AG10803 (cell line): Measurements from ENCODE around the gene NSG2.

ENCODE experiments used
- DNase-seq: peaks from one replicate; pipeline ENCODE4 v3.0.0; 2010; ENCODE audit warnings: low read depth
- H3K4me3 ChIP-seq: 2 replicates; pipeline ENCODE4 v1.5.1; 2011; ENCODE audit warnings: mild to moderate bottlenecking, low read length, control low read depth
- TF ChIP-seq, protein P1 (sequence below): conservative IDR thresholded peaks from 2 replicates; pipeline ENCODE4 v1.5.1; 2011; ENCODE audit warnings: mild to moderate bottlenecking, low read length, control low read depth, inconsistent platforms

The NSG2 gene

DNA sequence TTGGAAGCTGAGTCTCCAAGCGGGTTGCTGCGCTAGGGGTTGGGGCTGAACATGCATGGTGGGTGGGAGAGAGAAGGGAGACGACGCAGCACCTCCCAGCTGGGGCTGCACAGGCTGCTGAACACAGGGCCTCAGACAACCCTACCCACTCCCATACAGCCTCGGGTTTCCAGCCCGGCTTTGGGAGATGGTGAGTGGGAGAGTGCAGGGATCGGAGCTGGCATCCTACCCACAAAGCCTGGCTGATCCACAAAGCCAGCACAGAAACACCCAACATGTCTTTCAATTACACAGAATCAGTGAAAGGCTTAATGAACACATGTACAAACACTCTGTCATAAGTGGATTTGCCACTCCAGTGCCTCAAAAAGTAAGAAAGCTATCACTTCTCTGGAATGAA lies 64.8 kb downstream of the NSG2 start:
- TF ChIP-seq, protein P1, sequence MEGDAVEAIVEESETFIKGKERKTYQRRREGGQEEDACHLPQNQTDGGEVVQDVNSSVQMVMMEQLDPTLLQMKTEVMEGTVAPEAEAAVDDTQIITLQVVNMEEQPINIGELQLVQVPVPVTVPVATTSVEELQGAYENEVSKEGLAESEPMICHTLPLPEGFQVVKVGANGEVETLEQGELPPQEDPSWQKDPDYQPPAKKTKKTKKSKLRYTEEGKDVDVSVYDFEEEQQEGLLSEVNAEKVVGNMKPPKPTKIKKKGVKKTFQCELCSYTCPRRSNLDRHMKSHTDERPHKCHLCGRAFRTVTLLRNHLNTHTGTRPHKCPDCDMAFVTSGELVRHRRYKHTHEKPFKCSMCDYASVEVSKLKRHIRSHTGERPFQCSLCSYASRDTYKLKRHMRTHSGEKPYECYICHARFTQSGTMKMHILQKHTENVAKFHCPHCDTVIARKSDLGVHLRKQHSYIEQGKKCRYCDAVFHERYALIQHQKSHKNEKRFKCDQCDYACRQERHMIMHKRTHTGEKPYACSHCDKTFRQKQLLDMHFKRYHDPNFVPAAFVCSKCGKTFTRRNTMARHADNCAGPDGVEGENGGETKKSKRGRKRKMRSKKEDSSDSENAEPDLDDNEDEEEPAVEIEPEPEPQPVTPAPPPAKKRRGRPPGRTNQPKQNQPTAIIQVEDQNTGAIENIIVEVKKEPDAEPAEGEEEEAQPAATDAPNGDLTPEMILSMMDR = no peak
- DNase-seq = no peak
- no peak overlapping the region for H3K4me3 ChIP-seq

- TF ChIP-seq, protein P1 = no peak
- DNase-seq = no peak
These were observed 65.9 kb downstream of the NSG2 start for GRCh38 chr5:174111287-174111973.

GRCh38 chr5:174115226-174115625 lies 69.7 kb downstream of the NSG2 start:
- no peak for DNase-seq
- TF ChIP-seq, protein P1 = no peak
- no peak overlapping the region for H3K4me3 ChIP-seq

More at GRCh38 chr5:174111287-174111973, 65.9 kb downstream of the NSG2 start:
- H3K4me3 ChIP-seq = no peak overlapping the region

- no peak for DNase-seq
- TF ChIP-seq, protein P1 = no peak
- no peak overlapping the region for H3K4me3 ChIP-seq
These were observed 73.4 kb downstream of the NSG2 start for GRCh38 chr5:174118823-174119467.

DNA sequence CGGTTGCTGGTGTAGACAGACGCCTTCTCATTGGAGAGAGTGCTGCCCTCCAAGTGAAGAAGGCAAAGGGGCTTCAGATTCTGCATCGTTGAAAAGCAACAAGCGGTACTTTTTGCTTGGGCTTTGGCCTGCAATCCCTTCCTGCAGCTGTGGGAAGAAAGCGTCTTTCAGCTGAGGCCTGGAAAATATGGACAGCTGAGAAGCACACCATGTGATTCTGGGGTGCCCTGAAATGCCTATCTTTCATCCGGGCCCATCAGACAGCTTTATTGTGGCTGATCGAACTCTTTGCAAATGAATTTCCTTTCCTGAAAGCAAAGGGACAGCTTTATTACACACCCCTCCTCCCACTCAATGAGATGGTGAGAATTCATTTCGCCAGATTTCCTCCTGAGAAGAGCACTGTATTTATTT lies 74.0 kb downstream of the NSG2 start:
- no peak for DNase-seq
- TF ChIP-seq, protein P1 = no peak
- no peak overlapping the region for H3K4me3 ChIP-seq

GRCh38 chr5:174120401-174121005 lies 75.0 kb downstream of the NSG2 start:
- TF ChIP-seq, protein P1 = no peak
- H3K4me3 ChIP-seq = no peak overlapping the region
- DNase-seq = no peak
